NCI-H128 (cell line): ENCODE data around the gene CMIP.

Experiments
- DNase-seq: peaks from one replicate; lab custom pipeline; 2025; ENCODE audit not compliant: unreplicated experiment; lab: John Stamatoyannopoulos, UW

Gene CMIP

GRCh38 chr16:81617021-81617346, 172.4 kb downstream of the CMIP start:
- no peak for DNase-seq

- DNase-seq: no peak
These were observed 173.6 kb downstream of the CMIP start for GRCh38 chr16:81618187-81618586.

- no peak for DNase-seq
These were observed 174.1 kb downstream of the CMIP start for GRCh38 chr16:81618661-81619060.

- DNase-seq: no peak
These were observed 175.4 kb downstream of the CMIP start for GRCh38 chr16:81620029-81620428.

- no peak for DNase-seq
These were observed 176.2 kb downstream of the CMIP start for GRCh38 chr16:81620796-81621195.

GRCh38 chr16:81621496-81621895, 176.9 kb downstream of the CMIP start:
- no peak for DNase-seq

GRCh38 chr16:81623365-81624102, 178.9 kb downstream of the CMIP start:
- DNase-seq: peak; percentile 60

GRCh38 chr16:81624403-81624759, 179.8 kb downstream of the CMIP start:
- DNase-seq: no peak

- no peak for DNase-seq
These were observed 180.3 kb downstream of the CMIP start for GRCh38 chr16:81624760-81625543.

- DNase-seq: no peak
These were observed 181.0 kb downstream of the CMIP start for GRCh38 chr16:81625544-81626153.

- DNase-seq: no peak
These were observed 181.6 kb downstream of the CMIP start for GRCh38 chr16:81626181-81626674.

GRCh38 chr16:81627024-81627423, 182.4 kb downstream of the CMIP start:
- no peak for DNase-seq

GRCh38 chr16:81627729-81628244, 183.2 kb downstream of the CMIP start:
- no peak for DNase-seq

- no peak for DNase-seq
These were observed 184.6 kb downstream of the CMIP start for GRCh38 chr16:81629034-81629802.

GRCh38 chr16:81629896-81630634, 185.5 kb downstream of the CMIP start:
- DNase-seq: no peak

GRCh38 chr16:81630635-81631031, 186.0 kb downstream of the CMIP start:
- peak; percentile 60 for DNase-seq

- no peak for DNase-seq
These were observed 188.0 kb downstream of the CMIP start for GRCh38 chr16:81632392-81633146.

GRCh38 chr16:81633147-81633619, 188.6 kb downstream of the CMIP start:
- no peak for DNase-seq

- no peak for DNase-seq
These were observed 189.2 kb downstream of the CMIP start for GRCh38 chr16:81633680-81634379.
